HG03175 (cell line): ENCODE measurements around the gene PLEKHJ1.

ENCODE experiments used
- ATAC-seq: cut with Tn5 transposase; IDR thresholded peaks from one replicate; pipeline ENCODE4 v1.9.1; 2021; ENCODE audit warnings: mild to moderate bottlenecking, moderate library complexity; ENCODE audit not compliant: unreplicated experiment

PLEKHJ1 gene

DNA sequence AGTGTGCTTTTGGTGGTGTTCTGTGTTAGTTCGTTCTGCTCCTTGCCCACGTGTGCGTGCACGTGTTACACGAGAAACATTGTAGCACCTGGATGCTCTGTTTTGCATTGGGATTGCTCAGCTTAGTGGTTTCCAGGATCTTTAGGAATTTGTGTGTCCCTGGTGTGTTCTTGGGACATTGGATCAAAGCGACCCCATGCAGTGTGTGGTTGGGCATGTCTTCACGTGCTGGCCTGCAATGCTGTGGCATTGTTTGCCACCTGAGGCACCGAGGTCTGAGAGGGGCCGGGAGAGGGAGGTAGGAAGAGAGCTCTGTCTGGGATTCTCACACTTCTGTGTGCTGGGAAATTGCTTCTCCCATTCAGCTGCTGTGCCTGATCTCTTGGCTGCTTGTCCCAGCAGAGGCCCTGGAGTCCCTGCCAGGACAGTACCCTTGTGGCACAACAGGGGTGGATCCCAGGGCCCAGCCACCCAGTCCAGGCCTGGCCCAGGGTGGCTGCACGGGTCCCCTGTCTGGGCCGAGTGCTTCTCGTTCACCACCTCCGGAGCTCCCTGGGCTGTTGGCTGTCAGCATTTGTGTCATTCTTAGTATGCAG lies 11.3 kb downstream of the PLEKHJ1 start:
- ATAC-seq = no peak

- no peak for ATAC-seq
Observed at GRCh38 chr19:2223959-2224358, 12.2 kb downstream of the PLEKHJ1 start.

- ATAC-seq = no peak
Observed at GRCh38 chr19:2223391-2223790, 12.7 kb downstream of the PLEKHJ1 start.

GRCh38 chr19:2221918-2222317 lies 14.2 kb downstream of the PLEKHJ1 start:
- no peak for ATAC-seq

DNA sequence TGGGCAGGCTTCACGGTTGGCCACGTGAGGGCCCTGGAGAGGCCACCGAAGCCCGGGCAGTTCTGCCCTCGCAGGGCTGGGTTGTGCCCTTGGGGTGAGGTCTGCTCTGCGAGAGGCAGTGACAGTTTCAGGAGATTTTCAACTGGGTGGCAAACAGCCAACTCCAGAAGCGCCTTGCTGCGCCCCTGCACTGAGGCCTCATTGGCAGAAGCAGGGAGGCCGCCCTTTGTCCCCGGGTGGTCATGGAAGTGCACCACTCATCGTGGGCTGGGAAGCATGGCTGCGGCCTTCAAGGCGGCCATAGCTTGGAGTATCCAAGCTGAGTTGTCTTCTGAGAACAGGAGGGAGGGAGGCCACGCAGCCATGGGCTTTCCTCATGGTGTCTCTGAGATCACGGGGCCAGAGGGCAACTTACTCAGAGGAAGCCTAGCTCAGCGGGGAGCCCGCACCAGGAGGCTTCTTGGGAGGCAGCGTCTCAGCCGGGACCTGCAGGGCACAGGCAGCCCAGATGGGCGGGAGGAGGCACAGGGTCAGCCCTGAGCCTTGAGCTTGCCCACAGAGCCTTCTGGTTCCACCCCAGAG lies 14.8 kb downstream of the PLEKHJ1 start:
- ATAC-seq = no peak

GRCh38 chr19:2219726-2220125 lies 16.4 kb downstream of the PLEKHJ1 start:
- no peak for ATAC-seq

DNA sequence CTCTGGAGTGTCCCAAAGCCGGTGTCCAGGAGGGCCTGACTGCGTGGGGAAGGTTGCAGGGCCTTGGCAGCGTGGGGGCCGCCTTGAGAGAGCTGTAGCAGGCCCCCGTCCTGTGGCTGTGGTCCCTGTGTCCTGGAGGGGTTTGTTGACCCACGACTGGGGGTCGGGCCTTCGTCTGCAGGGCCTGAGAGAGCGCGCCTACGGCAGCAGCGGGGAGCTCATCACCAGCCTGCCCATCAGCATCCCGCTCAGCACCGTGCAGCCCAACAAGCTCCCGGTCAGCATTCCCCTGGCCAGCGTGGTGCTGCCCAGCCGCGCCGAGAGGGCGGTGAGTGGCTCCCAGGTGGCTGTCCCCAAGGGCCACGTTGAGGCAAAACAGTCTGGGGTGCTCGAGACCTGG lies 18.5 kb downstream of the PLEKHJ1 start:
- no peak for ATAC-seq

DNA sequence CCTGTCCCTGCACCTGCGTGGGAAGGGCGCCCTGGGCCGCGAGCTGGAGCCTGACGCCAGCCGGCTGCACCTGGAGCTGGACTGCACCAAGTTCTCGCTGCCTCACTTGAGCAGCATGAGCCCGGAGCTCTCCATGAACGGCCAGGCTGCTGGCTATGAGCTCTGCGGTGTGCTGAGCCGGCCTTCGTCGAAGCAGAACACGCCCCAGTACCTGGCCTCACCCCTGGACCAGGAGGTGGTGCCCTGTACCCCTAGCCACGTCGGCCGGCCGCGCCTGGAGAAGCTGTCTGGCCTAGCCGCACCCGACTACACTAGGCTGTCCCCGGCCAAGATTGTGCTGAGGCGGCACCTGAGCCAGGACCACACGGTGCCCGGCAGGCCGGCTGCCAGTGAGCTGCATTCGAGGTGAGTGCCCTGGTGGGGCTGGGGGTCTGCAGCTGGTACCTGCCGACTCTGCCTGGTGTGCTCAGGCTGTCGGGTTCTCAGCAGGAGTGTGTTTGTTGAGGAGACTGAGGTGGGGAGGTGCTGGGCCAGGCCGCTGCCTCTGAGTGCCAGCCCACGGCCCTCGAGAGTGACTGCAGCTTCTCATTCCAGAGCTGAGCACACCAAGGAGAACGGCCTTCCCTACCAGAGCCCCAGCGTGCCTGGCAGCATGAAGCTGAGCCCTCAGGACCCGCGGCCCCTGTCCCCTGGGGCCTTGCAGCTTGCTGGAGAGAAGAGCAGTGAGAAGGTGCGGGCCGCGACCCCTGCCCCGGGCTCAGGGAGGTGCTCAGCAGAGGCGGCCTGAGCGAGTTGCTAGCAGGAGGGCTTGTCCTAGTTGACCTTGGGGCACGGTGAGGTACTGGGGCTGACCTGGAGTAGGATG lies 19.5 kb downstream of the PLEKHJ1 start:
- no peak for ATAC-seq

DNA sequence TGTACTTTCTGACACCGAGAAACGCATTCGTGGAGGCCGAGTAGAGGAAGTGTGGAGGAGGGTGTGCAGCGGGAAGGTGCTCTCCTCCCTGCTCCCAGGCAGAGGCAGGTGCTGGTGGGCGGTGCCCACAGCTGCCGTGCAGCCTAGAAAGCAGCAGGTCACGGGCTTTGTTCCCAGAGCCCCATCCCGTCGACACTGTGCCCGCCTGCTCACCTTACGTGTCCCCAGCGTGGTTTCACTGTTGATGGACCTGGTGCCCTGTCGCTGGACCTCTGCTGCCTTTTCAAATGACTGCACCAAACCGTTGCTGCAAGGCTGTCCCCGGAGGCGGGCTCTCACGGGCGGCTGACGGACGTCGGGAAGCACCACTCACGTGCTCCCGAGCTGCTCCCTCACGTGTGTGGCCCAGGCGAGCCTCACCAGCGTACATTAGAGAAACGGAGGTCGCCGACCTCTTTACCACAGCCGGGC lies 20.8 kb downstream of the PLEKHJ1 start:
- ATAC-seq = no peak

- no peak for ATAC-seq
Observed at GRCh38 chr19:2214251-2214650, 21.9 kb downstream of the PLEKHJ1 start.

DNA sequence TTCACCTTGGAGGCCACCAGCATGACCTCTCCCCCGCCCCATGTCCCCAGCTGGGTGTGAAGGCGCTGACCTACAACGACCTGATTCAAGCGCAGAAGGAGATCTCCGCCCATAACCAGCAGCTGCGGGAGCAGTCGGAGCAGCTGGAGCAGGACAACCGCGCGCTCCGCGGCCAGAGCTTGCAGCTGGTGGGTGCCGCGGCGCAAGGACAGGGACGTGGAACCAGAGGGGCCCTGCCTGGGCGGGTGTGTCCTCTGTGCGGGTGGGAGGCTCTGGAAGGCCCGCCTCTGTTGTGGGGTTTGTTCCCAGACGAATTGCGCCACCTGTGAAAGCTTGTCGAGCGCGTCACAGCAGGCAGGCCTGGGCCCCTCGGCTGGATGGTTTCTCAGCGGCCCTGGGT lies 22.3 kb downstream of the PLEKHJ1 start:
- ATAC-seq = no peak

DNA sequence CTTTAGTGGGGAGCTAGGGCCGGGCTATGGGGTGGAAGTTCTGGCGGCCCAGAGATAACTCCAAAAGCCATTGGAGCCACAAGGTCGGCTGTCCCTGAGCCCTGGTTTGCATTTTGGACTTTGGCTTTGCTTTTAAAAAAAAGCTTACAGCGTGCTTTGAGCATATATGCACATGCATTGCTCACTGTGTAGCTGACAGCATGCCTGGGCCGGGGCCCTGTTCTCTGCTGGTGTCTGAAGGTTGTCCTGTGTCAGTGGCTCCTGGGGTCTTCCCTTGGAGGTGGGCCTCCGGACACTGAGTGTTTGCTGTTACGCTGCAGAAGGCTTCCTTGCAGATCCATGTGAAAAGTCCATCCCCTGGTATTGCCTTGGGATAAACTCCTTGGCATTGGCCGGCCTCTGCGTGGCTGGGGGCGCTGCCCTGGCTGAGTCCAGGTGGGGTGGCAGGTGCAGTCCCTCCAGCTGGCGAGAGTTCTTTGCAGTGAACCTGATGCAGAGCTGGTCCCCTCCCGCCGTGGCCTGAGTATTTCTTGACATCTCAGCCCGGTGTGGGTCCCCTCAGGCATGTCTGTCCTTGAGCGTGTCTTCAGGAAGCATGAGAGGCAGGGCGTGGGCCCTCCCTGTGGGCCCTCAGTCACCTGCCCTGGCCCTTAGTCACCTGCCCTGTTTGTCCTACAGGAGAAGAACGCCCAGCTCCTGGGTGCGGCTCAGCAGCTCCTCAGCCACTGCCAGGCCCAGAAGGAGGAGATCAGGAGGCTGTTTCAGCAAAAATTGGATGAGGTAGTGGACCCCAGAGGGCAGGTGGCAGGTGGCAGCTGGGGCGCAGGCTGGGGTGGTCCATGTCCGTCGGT lies 23.0 kb downstream of the PLEKHJ1 start:
- no peak for ATAC-seq

- ATAC-seq = no peak
Observed at GRCh38 chr19:2210987-2211740, 25.0 kb downstream of the PLEKHJ1 start.

GRCh38 chr19:2210206-2210605 lies 25.9 kb downstream of the PLEKHJ1 start:
- ATAC-seq = no peak

- ATAC-seq = no peak
Observed at GRCh38 chr19:2209408-2209807, 26.7 kb downstream of the PLEKHJ1 start.

- no peak for ATAC-seq
Observed at GRCh38 chr19:2208975-2209374, 27.2 kb downstream of the PLEKHJ1 start.

DNA sequence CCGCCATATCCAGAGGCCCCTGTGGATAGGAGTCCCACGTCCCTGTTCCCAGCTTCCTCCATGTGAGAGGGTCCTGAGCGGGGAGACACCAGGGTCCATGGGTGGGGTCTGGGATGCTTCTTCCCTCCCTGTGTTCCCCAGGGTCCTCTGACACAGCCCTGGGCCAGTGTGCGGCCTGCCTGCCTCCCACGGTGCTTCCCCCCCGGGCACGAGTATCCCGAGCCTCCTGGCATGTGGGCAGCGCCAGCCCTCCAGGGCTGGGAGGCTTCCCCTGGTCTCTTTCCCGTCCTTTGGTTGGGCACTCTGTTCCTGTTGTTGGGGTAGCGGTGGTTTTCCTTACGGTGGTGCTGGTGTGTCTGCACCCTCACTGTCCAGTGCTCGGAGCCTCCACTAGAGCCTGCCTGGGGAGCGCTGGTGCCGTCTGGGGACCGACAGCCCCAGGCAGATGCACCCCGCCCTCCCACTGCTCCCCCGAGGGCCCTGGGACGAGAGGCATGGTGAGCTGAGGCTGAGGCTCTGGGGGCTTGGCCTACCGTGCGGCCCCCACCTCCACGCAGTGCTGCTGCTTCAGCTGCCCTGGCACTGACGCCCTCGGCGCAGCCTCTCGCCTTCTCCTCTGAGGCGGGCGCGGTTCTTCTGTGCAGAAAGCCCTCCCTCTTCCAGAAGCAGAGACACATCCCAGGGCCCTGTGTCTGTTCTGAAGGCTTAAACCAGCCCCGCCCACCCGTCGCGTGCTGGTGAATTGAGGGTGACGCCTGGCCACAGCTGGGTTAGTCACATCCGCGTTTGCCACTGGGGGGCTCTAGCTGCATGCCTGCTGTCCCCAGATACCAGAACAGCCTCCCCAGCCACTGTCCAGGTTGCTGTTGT lies 27.9 kb downstream of the PLEKHJ1 start:
- ATAC-seq = no peak

DNA sequence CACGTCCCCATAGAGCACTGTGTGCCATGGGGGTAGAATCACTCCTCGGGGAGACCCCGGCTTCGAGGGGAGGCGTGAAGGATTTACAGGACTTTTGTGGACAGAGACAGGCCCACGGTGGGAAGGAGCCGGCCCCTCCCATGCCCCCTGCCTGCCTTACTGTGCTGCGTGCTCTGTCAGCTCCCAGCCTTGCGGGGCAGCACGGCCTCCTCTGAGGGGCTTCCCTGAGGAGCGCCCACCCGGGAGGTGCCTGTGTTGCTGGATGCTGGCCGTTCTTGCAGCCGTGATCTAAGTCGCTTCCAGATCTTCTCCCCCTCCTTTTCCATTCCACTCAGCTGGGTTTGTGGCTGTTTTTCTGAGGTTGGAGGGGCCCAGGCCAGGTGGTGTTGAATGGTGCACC lies 29.1 kb downstream of the PLEKHJ1 start:
- no peak for ATAC-seq

- ATAC-seq = no peak
Observed at GRCh38 chr19:2202366-2202765, 33.8 kb downstream of the PLEKHJ1 start.
